ENCODE measurements around the gene TERT. TPM values are rescaled to one million over a fixed set of nuclear protein-coding genes. Genes with fewer than 3 reads are reported as not detected.
"Not testable (repeated sequence)": the region's sequence is repeated elsewhere in the genome, so short reads cannot be mapped to it uniquely, and the experiment has no call there.

Gene TERT
- total RNA-seq, 1 donor from 2014 or later = 2.4 TPM

- no peak for DNase-seq (ENCODE audit: low spot score)
- Histone ChIP-seq H3K36me3 (no peaks in the 10 kb centered on the region), H3K27me3 (no peaks in the 10 kb centered on the region), H2AFZ (replicated peaks) (no peak overlapping the region), H3K4me3 (no peak overlapping the region), H3K4me1 (no peaks in the 10 kb centered on the region), H3K9me3 (ENCODE audit: low read depth) (no peaks in the 10 kb centered on the region), H3K27ac (no peak overlapping the region), H3K9ac (no peak overlapping the region), H3K4me2 (no peak overlapping the region), H3F3A (ENCODE audit: low read depth) (no peaks in the 10 kb centered on the region), H3K79me2 (ENCODE audit: low read depth) (no peaks in the 10 kb centered on the region), H4K20me1 (ENCODE audit: low read depth) (no peaks in the 10 kb centered on the region)
- H3K36me3 Mint-ChIP-seq = no peaks in the 10 kb centered on the region
- H3K4me1 Mint-ChIP-seq = no peaks in the 10 kb centered on the region
- TF ChIP-seq EZH2phosphoT487 (IDR thresholded peaks at IDR 0.05) (no peak), EZH2 (IDR thresholded peaks at IDR 0.05) (no peak)
- TF ChIP-seq, protein P1, sequence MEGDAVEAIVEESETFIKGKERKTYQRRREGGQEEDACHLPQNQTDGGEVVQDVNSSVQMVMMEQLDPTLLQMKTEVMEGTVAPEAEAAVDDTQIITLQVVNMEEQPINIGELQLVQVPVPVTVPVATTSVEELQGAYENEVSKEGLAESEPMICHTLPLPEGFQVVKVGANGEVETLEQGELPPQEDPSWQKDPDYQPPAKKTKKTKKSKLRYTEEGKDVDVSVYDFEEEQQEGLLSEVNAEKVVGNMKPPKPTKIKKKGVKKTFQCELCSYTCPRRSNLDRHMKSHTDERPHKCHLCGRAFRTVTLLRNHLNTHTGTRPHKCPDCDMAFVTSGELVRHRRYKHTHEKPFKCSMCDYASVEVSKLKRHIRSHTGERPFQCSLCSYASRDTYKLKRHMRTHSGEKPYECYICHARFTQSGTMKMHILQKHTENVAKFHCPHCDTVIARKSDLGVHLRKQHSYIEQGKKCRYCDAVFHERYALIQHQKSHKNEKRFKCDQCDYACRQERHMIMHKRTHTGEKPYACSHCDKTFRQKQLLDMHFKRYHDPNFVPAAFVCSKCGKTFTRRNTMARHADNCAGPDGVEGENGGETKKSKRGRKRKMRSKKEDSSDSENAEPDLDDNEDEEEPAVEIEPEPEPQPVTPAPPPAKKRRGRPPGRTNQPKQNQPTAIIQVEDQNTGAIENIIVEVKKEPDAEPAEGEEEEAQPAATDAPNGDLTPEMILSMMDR (IDR thresholded peaks at IDR 0.05) = no peak
- no peak overlapping the region for H3K4me3 Mint-ChIP-seq
- no peaks in the 10 kb centered on the region for H3K9me3 Mint-ChIP-seq
- peaks cover 3% of the 10 kb centered on the region for H3K27me3 Mint-ChIP-seq (ENCODE audit: insufficient read depth, low read depth)
- no peak overlapping the region for H3K27ac Mint-ChIP-seq
Measured at GRCh38 chr5:1268056-1268455, 26.8 kb downstream of the TERT start.

GRCh38 chr5:1267464-1267863 is 27.4 kb downstream of the TERT start:
- H3K36me3 Mint-ChIP-seq = not testable (repeated sequence)

GRCh38 chr5:1266791-1267190 is 28.1 kb downstream of the TERT start:
- Histone ChIP-seq H4K20me1 (ENCODE audit: low read depth) (no peaks in the 10 kb centered on the region), H3K4me3 (no peak overlapping the region), H2AFZ (replicated peaks) (no peak overlapping the region), H3F3A (ENCODE audit: low read depth) (no peaks in the 10 kb centered on the region), H3K9me3 (ENCODE audit: low read depth) (no peaks in the 10 kb centered on the region), H3K27me3 (no peaks in the 10 kb centered on the region), H3K79me2 (ENCODE audit: low read depth) (no peaks in the 10 kb centered on the region), H3K9ac (no peak overlapping the region), H3K36me3 (no peaks in the 10 kb centered on the region), H3K4me1 (no peaks in the 10 kb centered on the region), H3K27ac (no peak overlapping the region), H3K4me2 (no peak overlapping the region)
- H3K27ac Mint-ChIP-seq = no peak overlapping the region
- no peaks in the 10 kb centered on the region for H3K9me3 Mint-ChIP-seq
- no peaks in the 10 kb centered on the region for H3K36me3 Mint-ChIP-seq
- no peaks in the 10 kb centered on the region for H3K4me1 Mint-ChIP-seq
- no peak for TF ChIP-seq EZH2 (IDR thresholded peaks at IDR 0.05)
- TF ChIP-seq EZH2phosphoT487 (IDR thresholded peaks at IDR 0.05) = no peak
- TF ChIP-seq, protein P1 (IDR thresholded peaks at IDR 0.05) = no peak
- no peak overlapping the region for H3K4me3 Mint-ChIP-seq
- DNase-seq (ENCODE audit: low spot score) = no peak
- H3K27me3 Mint-ChIP-seq (ENCODE audit: insufficient read depth, low read depth) = peaks cover 3% of the 10 kb centered on the region

More at GRCh38 chr5:1267464-1267863, 27.4 kb downstream of the TERT start:
- H3K4me1 ChIP-seq; H3K9ac ChIP-seq; DNase-seq (ENCODE audit: low spot score); H3K27me3 ChIP-seq; H3K4me2 ChIP-seq; H3K27ac ChIP-seq; H3K36me3 ChIP-seq; H3K79me2 ChIP-seq (ENCODE audit: low read depth); H3K27me3 Mint-ChIP-seq (ENCODE audit: insufficient read depth, low read depth); H3K9me3 Mint-ChIP-seq; H2AFZ ChIP-seq (replicated peaks); H3K4me1 Mint-ChIP-seq; H3K4me3 Mint-ChIP-seq; H3K27ac Mint-ChIP-seq; H3K4me3 ChIP-seq; H4K20me1 ChIP-seq (ENCODE audit: low read depth); H3F3A ChIP-seq (ENCODE audit: low read depth); H3K9me3 ChIP-seq (ENCODE audit: low read depth): not testable (repeated sequence)

- Mint-ChIP-seq H3K9me3 (no peaks in the 10 kb centered on the region), H3K4me3 (no peak overlapping the region), H3K36me3 (no peaks in the 10 kb centered on the region), H3K27me3 (ENCODE audit: insufficient read depth, low read depth) (peaks cover 3% of the 10 kb centered on the region), H3K4me1 (no peaks in the 10 kb centered on the region), H3K27ac (no peak overlapping the region)
- Histone ChIP-seq H3K27ac (no peak overlapping the region), H3K36me3 (no peaks in the 10 kb centered on the region), H3K4me3 (no peak overlapping the region), H3K9me3 (ENCODE audit: low read depth) (no peaks in the 10 kb centered on the region), H3F3A (ENCODE audit: low read depth) (no peaks in the 10 kb centered on the region), H3K27me3 (no peaks in the 10 kb centered on the region), H3K4me2 (no peak overlapping the region), H4K20me1 (ENCODE audit: low read depth) (no peaks in the 10 kb centered on the region), H2AFZ (replicated peaks) (no peak overlapping the region), H3K79me2 (ENCODE audit: low read depth) (no peaks in the 10 kb centered on the region), H3K4me1 (no peaks in the 10 kb centered on the region), H3K9ac (no peak overlapping the region)
- TF ChIP-seq EZH2phosphoT487 (IDR thresholded peaks at IDR 0.05) = no peak
- no peak for DNase-seq (ENCODE audit: low spot score)
Measured at GRCh38 chr5:1265461-1266455, 29.1 kb downstream of the TERT start.
